Colonic mucosa (tissue), 4 donors: ENCODE results near the gene ADGRD1. TPM values are rescaled to one million over a fixed set of nuclear protein-coding genes. Genes with fewer than 3 reads are reported as not detected.
"Not testable (repeated sequence)": the region's sequence is repeated elsewhere in the genome, so short reads cannot be mapped to it uniquely, and the experiment has no call there.

Source experiments
- DNase-seq: peaks from one replicate; pipeline ENCODE4 v3.0.0-alpha.2; 2020
- H3K27ac ChIP-seq: fragments of 200-600 bp; one replicate; pipeline ENCODE4 v1.8.0; 2021
- H3K27me3 ChIP-seq: fragments of 200-600 bp; one replicate; pipeline ENCODE4 v1.8.0; 2021
- H3K36me3 ChIP-seq: fragments of 200-600 bp; one replicate; pipeline ENCODE4 v1.8.0; 2021
- H3K4me1 ChIP-seq: fragments of 200-600 bp; one replicate; pipeline ENCODE4 v1.8.0; 2021; ENCODE audit warnings: mild to moderate bottlenecking
- H3K4me3 ChIP-seq: fragments of 200-600 bp; one replicate; pipeline ENCODE4 v1.8.0; 2021
- H3K9ac ChIP-seq, 2 donors: one replicate each; pipeline ENCODE4 v1.7.0; 2013; ENCODE audit warnings: control low read depth in 2 of 2, low read depth in 2 of 2, low read length in 2 of 2
- H3K9me3 ChIP-seq: fragments of 200-600 bp; one replicate; pipeline ENCODE4 v1.8.0; 2021
- intact Hi-C: fragments of 100-400 bp; cut with DNase I; formaldehyde crosslinking; loops from one replicate; pipeline ENCODE4 v1.14.1; 2022
- total RNA-seq, 2 donors: library from RNA; stranded (reverse); fragmentation: NEBNext Ultra II Directional in 1 of 2; extraction: Animal tissue kit (Norgen Biotek cat#: 25700) in 1 of 2; gene quantifications; one replicate each; pipeline ENCODE4 v1.2.1, GENCODE V29; 2021
- TF ChIP-seq, protein P1 (sequence below): fragments of 200-600 bp; IDR thresholded peaks from one replicate; pipeline ENCODE4 v1.8.0; 2022; ENCODE audit warnings: antibody characterized with exemption, mild to moderate bottlenecking
- donor health status: healthy.
- donor health status: DM: no; HTN: no; CAD: no.
- donor health status: DM: no; HTN: no; CAD: no.

The ADGRD1 gene
- total RNA-seq, 2 donors from 2014 or later = 3.5 to 3.6 TPM

DNA sequence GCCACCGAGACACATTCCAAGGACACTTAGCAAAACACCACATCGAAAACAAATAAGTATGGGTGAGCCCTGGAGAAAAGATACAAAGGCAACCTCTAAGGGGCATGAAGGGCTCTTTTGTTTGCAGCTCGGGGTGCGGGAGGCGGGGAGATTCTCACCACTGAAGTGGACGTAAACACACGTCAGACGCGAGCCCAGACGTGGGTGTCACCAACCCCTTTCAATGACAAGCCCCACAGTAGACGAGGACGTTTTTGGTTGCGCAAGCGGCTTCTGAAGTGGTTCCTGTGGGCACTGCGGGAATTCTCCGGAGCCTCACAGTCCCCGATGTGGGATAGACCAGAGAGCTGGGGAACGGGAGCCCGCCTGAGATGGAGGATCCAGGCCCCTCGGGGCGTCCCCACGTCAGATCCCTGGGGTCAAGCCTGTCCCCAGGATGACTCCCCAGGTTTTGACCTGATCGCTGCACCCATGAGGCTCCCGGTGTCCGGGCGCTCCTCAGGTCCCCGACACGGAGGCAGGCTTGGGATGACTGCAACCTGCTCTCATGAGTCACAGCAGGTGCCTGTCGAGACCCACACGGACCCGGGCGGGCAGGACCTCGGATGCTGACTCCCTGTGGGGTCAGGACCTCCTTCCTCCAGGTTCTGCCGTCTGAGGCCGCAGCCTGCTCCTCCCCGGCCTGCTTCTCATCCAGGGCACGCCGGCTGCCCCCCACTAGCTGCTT, 20.3 kb upstream of the ADGRD1 start:
- intact Hi-C loops = no loop called here
- TF ChIP-seq, protein P1, sequence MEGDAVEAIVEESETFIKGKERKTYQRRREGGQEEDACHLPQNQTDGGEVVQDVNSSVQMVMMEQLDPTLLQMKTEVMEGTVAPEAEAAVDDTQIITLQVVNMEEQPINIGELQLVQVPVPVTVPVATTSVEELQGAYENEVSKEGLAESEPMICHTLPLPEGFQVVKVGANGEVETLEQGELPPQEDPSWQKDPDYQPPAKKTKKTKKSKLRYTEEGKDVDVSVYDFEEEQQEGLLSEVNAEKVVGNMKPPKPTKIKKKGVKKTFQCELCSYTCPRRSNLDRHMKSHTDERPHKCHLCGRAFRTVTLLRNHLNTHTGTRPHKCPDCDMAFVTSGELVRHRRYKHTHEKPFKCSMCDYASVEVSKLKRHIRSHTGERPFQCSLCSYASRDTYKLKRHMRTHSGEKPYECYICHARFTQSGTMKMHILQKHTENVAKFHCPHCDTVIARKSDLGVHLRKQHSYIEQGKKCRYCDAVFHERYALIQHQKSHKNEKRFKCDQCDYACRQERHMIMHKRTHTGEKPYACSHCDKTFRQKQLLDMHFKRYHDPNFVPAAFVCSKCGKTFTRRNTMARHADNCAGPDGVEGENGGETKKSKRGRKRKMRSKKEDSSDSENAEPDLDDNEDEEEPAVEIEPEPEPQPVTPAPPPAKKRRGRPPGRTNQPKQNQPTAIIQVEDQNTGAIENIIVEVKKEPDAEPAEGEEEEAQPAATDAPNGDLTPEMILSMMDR = no peak
- Histone ChIP-seq H3K9me3 (no peaks in the 10 kb centered on the region), H3K27ac (no peak overlapping the region), H3K4me3 (no peak overlapping the region), H3K4me1 (no peaks in the 10 kb centered on the region), H3K9ac (no peak overlapping the region), H3K36me3 (no peaks in the 10 kb centered on the region), H3K27me3 (no peaks in the 10 kb centered on the region)
- no peak for DNase-seq

DNA sequence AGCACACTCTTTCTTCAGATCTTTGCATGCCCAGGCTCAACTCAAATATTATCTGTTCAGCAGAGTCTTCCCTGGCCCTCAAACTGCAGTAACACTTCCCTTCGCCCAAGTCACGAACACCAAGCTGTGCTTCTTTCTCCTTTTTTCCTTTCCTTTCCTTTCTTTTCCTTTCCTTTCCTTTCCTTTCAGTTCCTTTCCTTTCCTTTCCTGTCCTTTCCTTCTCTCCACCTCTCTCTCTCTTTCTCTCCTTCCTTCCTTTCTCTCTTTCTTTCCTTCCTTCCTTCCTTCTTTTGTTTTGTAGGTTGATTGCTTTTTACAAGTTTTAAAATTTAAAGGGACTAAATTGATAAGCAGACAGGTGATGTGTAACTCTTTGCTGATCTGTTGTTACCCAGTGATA, 19.0 kb upstream of the ADGRD1 start:
- intact Hi-C loops = no loop called here
- no peaks in the 10 kb centered on the region for H3K9me3 ChIP-seq
- no peak overlapping the region for H3K27ac ChIP-seq
- no peak overlapping the region for H3K9ac ChIP-seq
- H3K4me1 ChIP-seq = no peaks in the 10 kb centered on the region
- no peak overlapping the region for H3K4me3 ChIP-seq
- H3K27me3 ChIP-seq = no peaks in the 10 kb centered on the region
- H3K36me3 ChIP-seq = no peaks in the 10 kb centered on the region
- DNase-seq = no peak
- TF ChIP-seq, protein P1 = no peak

DNA sequence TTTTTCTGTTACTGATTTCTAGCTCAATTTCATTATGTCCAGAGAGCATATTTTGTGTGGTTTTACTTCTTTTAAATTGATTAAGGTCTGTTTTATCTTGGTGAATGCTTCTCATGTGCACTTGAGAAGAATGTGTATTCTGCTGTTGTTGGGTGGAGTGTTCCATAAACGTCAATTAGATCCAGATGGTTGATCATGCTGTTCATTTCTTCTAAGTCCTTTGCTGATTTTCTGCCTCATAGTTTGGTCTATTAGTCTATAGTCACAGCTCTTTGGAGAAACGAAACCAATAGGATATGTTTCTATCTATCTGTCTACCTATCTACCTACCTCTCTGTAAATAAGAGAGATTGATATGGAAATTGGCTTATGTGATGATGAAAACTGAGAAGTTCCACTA, 17.1 kb upstream of the ADGRD1 start:
- TF ChIP-seq, protein P1 = no peak
- Histone ChIP-seq H3K27ac (no peak overlapping the region), H3K27me3 (no peaks in the 10 kb centered on the region), H3K4me1 (no peaks in the 10 kb centered on the region), H3K9me3 (no peaks in the 10 kb centered on the region), H3K4me3 (no peak overlapping the region), H3K9ac (no peak overlapping the region), H3K36me3 (no peaks in the 10 kb centered on the region)
- no peak for DNase-seq
- intact Hi-C loops = no loop called here

DNA sequence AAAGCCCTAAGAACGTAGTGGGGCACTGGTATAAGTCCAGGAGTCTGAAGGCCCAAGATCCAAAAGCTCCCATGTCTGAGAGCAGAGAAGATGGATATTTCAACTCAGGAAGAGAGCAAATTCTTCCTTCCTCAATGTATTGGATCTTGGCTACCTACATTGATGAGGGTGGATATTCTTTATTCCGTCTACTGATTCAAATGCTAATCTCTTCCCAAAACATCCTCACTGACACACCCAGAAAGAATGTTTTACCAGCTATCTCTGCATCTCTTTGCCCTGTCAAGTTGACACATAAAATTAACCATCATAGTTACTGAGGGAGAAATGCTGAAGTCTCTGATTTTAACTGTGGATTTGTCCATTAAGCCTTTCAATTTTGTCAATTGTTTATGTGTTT, 16.6 kb upstream of the ADGRD1 start:
- Histone ChIP-seq H3K4me3 (no peak overlapping the region), H3K27ac (no peak overlapping the region), H3K9ac (no peak overlapping the region), H3K9me3 (no peaks in the 10 kb centered on the region), H3K36me3 (no peaks in the 10 kb centered on the region), H3K4me1 (no peaks in the 10 kb centered on the region), H3K27me3 (no peaks in the 10 kb centered on the region)
- DNase-seq = no peak
- TF ChIP-seq, protein P1 = no peak
- intact Hi-C loops = no loop called here

DNA sequence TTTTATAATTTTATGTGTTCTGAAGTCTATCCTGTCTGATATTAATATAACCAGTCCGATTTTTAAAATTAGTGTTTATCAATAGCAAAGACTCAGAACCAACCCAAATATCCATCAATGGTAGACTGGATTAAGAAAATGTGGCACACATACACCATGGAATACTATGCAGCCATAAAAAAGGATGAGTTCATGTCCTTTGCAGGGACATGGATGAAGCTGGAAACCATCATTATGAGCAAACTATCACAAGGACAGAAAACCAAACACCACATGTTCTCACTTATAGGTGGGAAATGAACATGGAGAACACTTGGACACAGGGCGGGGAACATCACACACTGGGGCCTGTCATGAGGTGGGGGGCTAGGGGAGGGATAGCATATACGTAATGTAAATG, 16.2 kb upstream of the ADGRD1 start:
- H3K4me1 ChIP-seq, H3K36me3 ChIP-seq, H3K9ac ChIP-seq, H3K9me3 ChIP-seq, H3K27me3 ChIP-seq, H3K27ac ChIP-seq, intact Hi-C loops, H3K4me3 ChIP-seq, DNase-seq: not testable (repeated sequence)

DNA sequence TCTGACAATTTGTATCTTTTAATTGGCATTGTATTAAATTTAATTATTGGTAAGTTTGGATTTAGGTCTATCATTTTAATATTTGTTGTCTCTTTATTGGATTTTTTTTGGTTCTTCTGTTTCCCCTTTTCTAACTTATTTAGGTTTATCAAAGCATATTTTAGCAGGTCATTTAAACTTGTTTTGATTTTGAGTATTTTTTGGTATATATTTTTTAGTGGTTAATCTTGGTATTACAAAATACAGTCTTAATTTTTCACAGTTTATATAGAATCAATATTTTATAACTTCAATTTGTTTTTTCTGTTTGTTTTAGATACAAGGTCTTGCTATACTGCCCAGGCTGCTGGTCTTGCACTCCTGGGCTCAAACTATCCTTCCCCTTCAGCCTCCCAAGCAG, 15.5 kb upstream of the ADGRD1 start:
- H3K27me3 ChIP-seq = no peaks in the 10 kb centered on the region
- H3K4me3 ChIP-seq = no peak overlapping the region
- no peaks in the 10 kb centered on the region for H3K36me3 ChIP-seq
- H3K9me3 ChIP-seq = no peaks in the 10 kb centered on the region
- H3K9ac ChIP-seq = no peak overlapping the region
- H3K27ac ChIP-seq = no peak overlapping the region
- DNase-seq = no peak
- no peaks in the 10 kb centered on the region for H3K4me1 ChIP-seq
- intact Hi-C loops = no loop called here
- TF ChIP-seq, protein P1 = no peak
